ENCODE measurements around the gene IFIT1B.

GRCh38 chr10:89393898-89394297 is 16.0 kb downstream of the IFIT1B start:
- TF ChIP-seq SPI1 (IDR thresholded peaks at IDR 0.05; ENCODE audit: low read depth, low read length) (no peak), POLR2A (IDR thresholded peaks at IDR 0.05; ENCODE audit: low read depth, low read length) (no peak), POLR2AphosphoS5 (IDR thresholded peaks at IDR 0.05; ENCODE audit: low read depth, low read length) (no peak), TAF1 (IDR thresholded peaks at IDR 0.05; ENCODE audit: low read depth, low read length) (no peak)
